ENCODE measurements around the gene ENGASE. TPM values are rescaled to one million over a fixed set of nuclear protein-coding genes. Genes with fewer than 3 reads are reported as not detected.

The ENGASE gene
- total and polyA plus RNA-seq, 2 experiments from 2014 or later: 9.0 to 27.1 TPM

- Histone ChIP-seq H3K27ac (ENCODE audit: low read depth) (no peak overlapping the region), H3K4me2 (no peak overlapping the region), H2AFZ (no peak overlapping the region), H3F3A (replicated peaks; ENCODE audit: low read depth) (no peaks in the 10 kb centered on the region), H3K36me3 (ENCODE audit: insufficient read depth) (no peaks in the 10 kb centered on the region), H3K9me2 (ENCODE audit: insufficient read depth) (no peaks in the 10 kb centered on the region), H4K20me1 (replicated peaks; ENCODE audit: insufficient read depth) (no peaks in the 10 kb centered on the region), H3K27me3 (ENCODE audit: insufficient read depth) (no peaks in the 10 kb centered on the region), H3K79me2 (replicated peaks; ENCODE audit: insufficient read depth) (no peaks in the 10 kb centered on the region), H3K4me3 (no peak overlapping the region), H3K4me1 (ENCODE audit: insufficient read depth) (no peaks in the 10 kb centered on the region)
- ATAC-seq (no peak), DNase-seq (ENCODE audit: low spot score) (no peak)
- Mint-ChIP-seq H3K27me3 (ENCODE audit: insufficient read depth, low read depth, poor library complexity) (peaks cover 9% of the 10 kb centered on the region), H3K4me1 (peaks cover 3% of the 10 kb centered on the region; the same call in 2 of the 3 replicates), H3K27ac (no peak overlapping the region), H3K9me3 (peaks cover 3% of the 10 kb centered on the region; the same call in 1 of the 3 replicates), H3K4me3 (no peak overlapping the region), H3K36me3 (ENCODE audit: low read depth) (peaks cover 16% of the 10 kb centered on the region)
- TF ChIP-seq EZH2phosphoT487 (IDR thresholded peaks at IDR 0.05; ENCODE audit: unreplicated experiment): no peak
- no peak for TF ChIP-seq ZNF462 (CRISPR knock-in tag; IDR thresholded peaks at IDR 0.05)
- TF ChIP-seq REST (IDR thresholded peaks at IDR 0.05; ENCODE audit: unreplicated experiment): no peak
- TF ChIP-seq JUNB (IDR thresholded peaks at IDR 0.05; ENCODE audit: unreplicated experiment): no peak
- no peak for TF ChIP-seq CTCF (conservative IDR thresholded peaks at IDR 0.05; ENCODE audit: low read depth in 2 of 2)
- no peak for TF ChIP-seq ZNF114 (CRISPR knock-in tag; IDR thresholded peaks at IDR 0.05)
- no peak for TF ChIP-seq STAT1 (IDR thresholded peaks at IDR 0.05; ENCODE audit: unreplicated experiment)
- no peak for TF ChIP-seq CREB1 (CRISPR knock-in tag; IDR thresholded peaks at IDR 0.05; ENCODE audit: low read depth)
- TF ChIP-seq ETS1 (IDR thresholded peaks at IDR 0.05): no peak
- no peak for TF ChIP-seq ZNF331 (CRISPR knock-in tag; IDR thresholded peaks at IDR 0.05; ENCODE audit: low read depth)
- no peak for TF ChIP-seq NANOG (IDR thresholded peaks at IDR 0.05; ENCODE audit: borderline replicate concordance)
- TF ChIP-seq EZH2 (IDR thresholded peaks at IDR 0.05; ENCODE audit: low read depth, unreplicated experiment): no peak
- TF ChIP-seq POLR2AphosphoS5 (IDR thresholded peaks at IDR 0.05; ENCODE audit: low read depth): no peak
Measured at GRCh38 chr17:79086609-79087427, 12.2 kb downstream of the ENGASE start.

Measured in GM23338 (cell line).